Heart right ventricle (tissue), 16 donors: Measurements from ENCODE around the gene NDUFB4. TPM values are rescaled to one million over a fixed set of nuclear protein-coding genes. Genes with fewer than 3 reads are reported as not detected.

Experiments
- ATAC-seq, 8 donors: fragments of 200-7000 bp; cut with Tn5 transposase; one replicate each; pipeline ENCODE4 v1.9.1; 2020; ENCODE audit warnings: mild to moderate bottlenecking in 8 of 8, moderate library complexity in 8 of 8, moderate number of reproducible peaks in 1 of 8
- DNase-seq, 2 donors: peaks; one replicate each; pipeline ENCODE4 v3.0.0-alpha.2; 2020
- H3K27ac ChIP-seq, 10 donors: fragments of 200-600 bp; sonication (generic) in 2 of 10; one replicate each; pipeline versions ENCODE4 v1.5.0 to v1.8.0; 2020 to 2022; ENCODE audit warnings: mild to moderate bottlenecking in 3 of 10
- H3K27me3 ChIP-seq, 7 donors: fragments of 200-600 bp; one replicate each; pipeline ENCODE4 v1.8.0; 2021 to 2022; ENCODE audit warnings: mild to moderate bottlenecking in 2 of 7
- H3K36me3 ChIP-seq, 9 donors: fragments of 200-600 bp; sonication (generic) in 1 of 9; one replicate each; pipeline versions ENCODE4 v1.5.0 to v1.8.0; 2020 to 2022; ENCODE audit warnings: mild to moderate bottlenecking in 2 of 9
- H3K4me1 ChIP-seq, 9 donors: fragments of 200-600 bp; sonication (generic) in 1 of 9; one replicate each; pipeline versions ENCODE4 v1.5.0 to v1.8.0; 2020 to 2022; ENCODE audit warnings: mild to moderate bottlenecking in 4 of 9
- H3K4me3 ChIP-seq, 10 donors: fragments of 200-600 bp; sonication (generic) in 2 of 10; one replicate each; pipeline versions ENCODE4 v1.5.0 to v1.8.0; 2020 to 2022; ENCODE audit warnings: mild to moderate bottlenecking in 7 of 10, moderate library complexity in 2 of 10
- H3K9me3 ChIP-seq, 11 donors: fragments of 200-600 bp in 10 of 11; sonication (generic) in 2 of 11; one replicate each; pipeline versions ENCODE4 v1.5.0 to v1.8.0; 2013 to 2022; ENCODE audit warnings: mild to moderate bottlenecking in 2 of 11, control low read depth in 1 of 11, moderate library complexity in 1 of 11
- WGBS, 2 donors: extraction: QIAGEN DNeasy Blood & Tissue Kit; methylation state at CpG; one replicate each; pipeline ENCODE4 v1.1.7; 2013; ENCODE audit warnings: inconsistent platforms in 1 of 2; 5-methylcytosine and 5-hydroxymethylcytosine counted together
- intact Hi-C, 10 donors: fragments of 100-400 bp; cut with DNase I; formaldehyde crosslinking; loops; one replicate each; pipeline versions ENCODE4 v1.11.1 to v1.14.2; 2022
- polyA plus RNA-seq, 2 donors: library from polyadenylated mRNA; stranded (reverse); fragments of 200-250 nt; gene quantifications; one replicate each; pipeline ENCODE4 v1.2.3, GENCODE V29; 2013
- total RNA-seq, 10 donors: library from RNA; stranded (reverse); fragmentation: NEBNext Ultra II Directional in 3 of 10; extraction: Animal tissue kit (Norgen Biotek cat#: 25700) in 3 of 10; gene quantifications; one replicate each; pipeline versions ENCODE4 v1.2.1 to v1.2.4, GENCODE V29; 2021 to 2023
- TF ChIP-seq, protein P1 (sequence below), 9 donors: fragments of 200-600 bp; sonication (generic) in 2 of 9; IDR thresholded peaks; one replicate each; pipeline versions ENCODE4 v1.5.0 to v1.8.0; 2021 to 2022; ENCODE audit warnings: antibody characterized with exemption in 9 of 9, mild to moderate bottlenecking in 5 of 9, moderate library complexity in 1 of 9
- donor health status: Arrhythmogenic right ventricular cardiomyopathy.
- donor health status: ischemic (EF 13 %, LVEDD 7.1; RV severe dilation, severe dysfunction).
- donor health status: healthy with polysubstance abuse.
- donor health status: DM: no; HTN: yes; CAD: no.
- donor health status: DM: no; HTN: no; CAD: no.
- donor health status: ischemic (EF 25% LVEDD 6.9; RV normal size, moderate dysfunction).
- donor health status: ischemic (EF 25% LVEDD 5.7; RV mildly dilated, moderate dysfunction).
- donor health status: healthy.
- donor health status: DM: yes; HTN: yes; CAD: no.
- donor health status: Ischemic cardiomyopathy.
- donor health status: ischemic (EF 35%, LVEDD 5.7; RV mildly dilated, moderate dysfunction).
- donor health status: nonischemic (EF 11% LVEDD 7.7; RV severe dilation, severe dysfunction).
- donor health status: DM: yes; HTN: yes; CAD: no.
- donor health status: PGD.
- donor health status: ischemic (EF 29% LVEDD 5.4; RV normal size, mild dysfunction).
- donor health status: nonischemic (EF 23%, LVEDD 6.1; RV moderate dilation, normal function).

The NDUFB4 gene
- total and polyA plus RNA-seq, 12 donors = 347 to 581 (median 543) TPM

- H3K36me3 ChIP-seq = no peaks in the 10 kb centered on the region
- no peaks in the 10 kb centered on the region for H3K27me3 ChIP-seq
- TF ChIP-seq, protein P1, sequence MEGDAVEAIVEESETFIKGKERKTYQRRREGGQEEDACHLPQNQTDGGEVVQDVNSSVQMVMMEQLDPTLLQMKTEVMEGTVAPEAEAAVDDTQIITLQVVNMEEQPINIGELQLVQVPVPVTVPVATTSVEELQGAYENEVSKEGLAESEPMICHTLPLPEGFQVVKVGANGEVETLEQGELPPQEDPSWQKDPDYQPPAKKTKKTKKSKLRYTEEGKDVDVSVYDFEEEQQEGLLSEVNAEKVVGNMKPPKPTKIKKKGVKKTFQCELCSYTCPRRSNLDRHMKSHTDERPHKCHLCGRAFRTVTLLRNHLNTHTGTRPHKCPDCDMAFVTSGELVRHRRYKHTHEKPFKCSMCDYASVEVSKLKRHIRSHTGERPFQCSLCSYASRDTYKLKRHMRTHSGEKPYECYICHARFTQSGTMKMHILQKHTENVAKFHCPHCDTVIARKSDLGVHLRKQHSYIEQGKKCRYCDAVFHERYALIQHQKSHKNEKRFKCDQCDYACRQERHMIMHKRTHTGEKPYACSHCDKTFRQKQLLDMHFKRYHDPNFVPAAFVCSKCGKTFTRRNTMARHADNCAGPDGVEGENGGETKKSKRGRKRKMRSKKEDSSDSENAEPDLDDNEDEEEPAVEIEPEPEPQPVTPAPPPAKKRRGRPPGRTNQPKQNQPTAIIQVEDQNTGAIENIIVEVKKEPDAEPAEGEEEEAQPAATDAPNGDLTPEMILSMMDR (IDR thresholded peaks at IDR 0.05) = no peak
- no peak overlapping the region for H3K4me3 ChIP-seq
- peak overlapping the region; percentile 31 to 97 (median 82) for H3K27ac ChIP-seq
- intact Hi-C loops = loop anchor here in 9 of 10 donors (2.0 to 10.0 kb wide), 10 partner anchors 48 to 660 kb away; partner anchors contain the start of genes LRRC58 (in 4 of the 9) and FSTL1 (in 1 of the 9)
- no peaks in the 10 kb centered on the region for H3K9me3 ChIP-seq
- WGBS, 2 donors = 43 to 64% methylated on average over 3 of the region's 3 CpGs
- peak in 1 of 2 donors; percentile 30 for DNase-seq
- peak in 5 of 8 donors; percentile 9 to 58 (median 47) for ATAC-seq
- peaks cover 16 to 89% (median 48%) of the 10 kb centered on the region in 9 donors for H3K4me1 ChIP-seq
These were observed 41.1 kb upstream of the NDUFB4 start for GRCh38 chr3:120554812-120555606.

DNA sequence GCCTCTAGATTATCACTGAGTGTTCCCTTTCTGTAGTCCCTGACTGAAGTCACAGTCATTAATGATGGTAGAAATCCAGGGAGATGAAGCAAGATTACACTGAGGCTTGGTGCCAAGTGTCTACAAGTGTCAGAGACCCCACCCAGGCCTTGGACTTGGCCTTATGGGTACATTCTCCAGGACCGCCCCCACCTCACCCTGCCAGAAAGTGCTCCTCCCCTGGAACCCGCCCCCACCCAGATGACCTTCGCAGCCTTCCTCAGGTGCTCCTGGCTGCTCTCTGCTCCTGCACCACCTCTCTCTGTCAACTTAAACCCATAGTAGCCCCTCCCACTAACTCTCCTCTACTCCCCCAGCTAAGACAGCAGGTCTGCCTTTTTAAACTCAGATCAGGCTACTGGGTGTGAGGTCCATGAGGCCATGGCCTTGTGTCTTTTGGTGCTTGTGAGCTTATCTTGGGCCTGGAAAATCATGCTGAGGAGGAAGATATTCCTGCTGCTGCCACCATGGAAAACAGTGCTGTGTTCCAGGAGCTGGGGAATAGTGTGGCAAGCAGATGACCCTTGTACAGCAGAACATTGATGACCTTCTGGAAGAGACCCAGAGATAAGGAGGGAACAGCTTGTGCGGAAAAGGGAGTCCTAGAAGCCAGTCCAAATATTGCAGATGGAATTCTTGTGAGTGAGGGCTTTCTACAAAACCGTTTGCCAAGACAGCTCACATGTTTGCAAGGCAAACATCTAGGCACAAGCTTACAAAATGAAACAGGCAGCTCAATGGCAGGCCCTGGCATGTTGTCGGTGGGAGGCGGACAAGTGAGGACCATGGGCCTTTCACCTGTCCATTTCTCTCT, 40.3 kb upstream of the NDUFB4 start:
- TF ChIP-seq, protein P1 (IDR thresholded peaks at IDR 0.05) = no peak
- Histone ChIP-seq H3K36me3 (no peaks in the 10 kb centered on the region), H3K4me3 (no peak overlapping the region), H3K27me3 (no peaks in the 10 kb centered on the region), H3K27ac (peak overlapping the region; percentile 31 to 97 (median 82)), H3K9me3 (no peaks in the 10 kb centered on the region), H3K4me1 (peaks cover 16 to 90% (median 47%) of the 10 kb centered on the region in 9 donors)
- intact Hi-C loops = loop anchor here in 9 of 10 donors (1.0 to 10.0 kb wide), 12 partner anchors 49 to 661 kb away; partner anchors contain the start of genes LRRC58 (in 4 of the 9) and FSTL1 (in 1 of the 9)
- ATAC-seq (peak; percentile 41 to 83 (median 72)), DNase-seq (peak; percentile 35 to 68)
- 51 to 54% methylated on average over 7 of the region's 7 CpGs for WGBS, 2 donors

- Histone ChIP-seq H3K4me1 (peaks cover 16 to 85% (median 47%) of the 10 kb centered on the region in 9 donors), H3K9me3 (no peaks in the 10 kb centered on the region), H3K36me3 (no peaks in the 10 kb centered on the region), H3K4me3 (no peak overlapping the region), H3K27ac (peak overlapping the region in 9 of 10 donors; percentile 70 to 97 (median 81)), H3K27me3 (no peaks in the 10 kb centered on the region)
- no peak for DNase-seq
- ATAC-seq = no peak
- intact Hi-C loops = loop anchor here in 9 of 10 donors (2.0 to 10.0 kb wide), 9 partner anchors 50 to 662 kb away; partner anchors contain the start of gene LRRC58 (in 4 of the 9)
- TF ChIP-seq, protein P1 (IDR thresholded peaks at IDR 0.05) = no peak
These were observed 39.0 kb upstream of the NDUFB4 start for GRCh38 chr3:120557115-120557514.

- WGBS, 2 donors = 0% methylated on average over 17 of the region's 17 CpGs
- peak; percentile 34 to 74 (median 66) for ATAC-seq
- H3K4me1 ChIP-seq = peaks cover 16 to 68% (median 45%) of the 10 kb centered on the region in 9 donors
- peak overlapping the region in 9 of 10 donors; percentile 31 to 57 (median 49) for H3K4me3 ChIP-seq
- TF ChIP-seq, protein P1 (IDR thresholded peaks at IDR 0.05) = peak; percentile 97 to 100 (median 99)
- H3K36me3 ChIP-seq = no peaks in the 10 kb centered on the region
- H3K27ac ChIP-seq = peak overlapping the region; percentile 66 to 97 (median 84)
- no peaks in the 10 kb centered on the region for H3K9me3 ChIP-seq
- intact Hi-C loops = loop anchor here (1.0 to 10.0 kb wide), 15 partner anchors 52 to 664 kb away; partner anchors contain the start of gene LRRC58 (in 4 of the 10)
- H3K27me3 ChIP-seq = no peaks in the 10 kb centered on the region
- peak; percentile 86 to 91 for DNase-seq
These were observed 37.3 kb upstream of the NDUFB4 start for GRCh38 chr3:120558771-120559241.
